ENCODE results near the gene DPH7.

Gene DPH7

GRCh38 chr9:137618105-137619067 lies 39.7 kb upstream of the DPH7 start, which contains the start of gene EHMT1:
TSS of gene EHMT1 (plus strand) at chr9:137619005. CDS start at chr9:137619029, 24 bp downstream.
- Histone ChIP-seq H2AK5ac (ENCODE audit: low read length) (peak within 1 kb of the TSS; percentile 99), H3K18ac (ENCODE audit: low read length) (peak within 1 kb of the TSS; percentile 94), H3K23ac (ENCODE audit: low read length) (no peak within 1 kb of the TSS), H4K12ac (ENCODE audit: low read depth, low read length) (peak within 1 kb of the TSS; percentile 98), H3K79me1 (ENCODE audit: low read length) (peaks cover 10% of the 10 kb centered on the region), H3K27me3 (ENCODE audit: insufficient read depth, low read length) (no peaks in the 10 kb centered on the region), H3K27ac (ENCODE audit: low read depth, low read length) (peak within 1 kb of the TSS; percentile 90), H2BK5ac (ENCODE audit: low read depth, low read length, poor library complexity) (peak within 1 kb of the TSS; percentile 89), H3K4ac (ENCODE audit: low read depth, low read length) (peak within 1 kb of the TSS; percentile 85), H3K4me1 (ENCODE audit: control insufficient read depth in 1 of 2, insufficient read depth in 2 of 2, low read length in 2 of 2) (peaks cover 3 to 8% of the 10 kb centered on the region in 2 experiments), H3K9ac (ENCODE audit: low read length) (peak within 1 kb of the TSS; percentile 98), H3K9me3 (ENCODE audit: insufficient read depth, low read depth, low read length) (peaks cover 1% of the 10 kb centered on the region), H4K8ac (ENCODE audit: low read depth, low read length) (peak within 1 kb of the TSS; percentile 100), H3K4me3 (ENCODE audit: low read depth, low read length) (peak within 1 kb of the TSS; percentile 93), H3K14ac (ENCODE audit: low read length) (peak within 1 kb of the TSS; percentile 99), H2AFZ (ENCODE audit: insufficient read depth, low read length, poor library complexity) (peak within 1 kb of the TSS; percentile 97), H3K36me3 (ENCODE audit: control insufficient read depth in 1 of 2, insufficient read depth in 2 of 2, low read length in 2 of 2) (peaks cover 31 to 32% of the 10 kb centered on the region in 2 experiments), H4K91ac (ENCODE audit: low read depth, low read length) (peak within 1 kb of the TSS; percentile 98), H3K4me2 (ENCODE audit: low read length) (peak within 1 kb of the TSS; percentile 86), H2BK120ac (ENCODE audit: insufficient read depth, low read length, poor library complexity) (peak within 1 kb of the TSS; percentile 94), H2BK12ac (ENCODE audit: low read length) (peak within 1 kb of the TSS; percentile 20), H3K79me2 (ENCODE audit: control insufficient read depth, insufficient read depth, low read length, poor library complexity) (peaks cover 13% of the 10 kb centered on the region)
- DNase-seq, result peak; percentile 85 to 96
- WGBS (ENCODE audit: extremely low coverage, insufficient coverage, insufficient read length), result no CpG with 5 or more reads among the region's 94 CpGs

- Histone ChIP-seq H2AFZ (ENCODE audit: insufficient read depth, low read length, poor library complexity) (no peak overlapping the region), H3K79me2 (ENCODE audit: control insufficient read depth, insufficient read depth, low read length, poor library complexity) (peaks cover 13% of the 10 kb centered on the region), H3K9me3 (ENCODE audit: insufficient read depth, low read depth, low read length) (peaks cover 1% of the 10 kb centered on the region), H3K4me3 (ENCODE audit: low read depth, low read length) (no peak overlapping the region), H3K4me2 (ENCODE audit: low read length) (no peak overlapping the region), H3K18ac (ENCODE audit: low read length) (no peak overlapping the region), H4K12ac (ENCODE audit: low read depth, low read length) (no peak overlapping the region), H3K9ac (ENCODE audit: low read length) (no peak overlapping the region), H4K91ac (ENCODE audit: low read depth, low read length) (no peak overlapping the region), H3K4me1 (ENCODE audit: control insufficient read depth in 1 of 2, insufficient read depth in 2 of 2, low read length in 2 of 2) (peaks cover 23 to 29% of the 10 kb centered on the region in 2 experiments), H3K14ac (ENCODE audit: low read length) (no peak overlapping the region), H3K79me1 (ENCODE audit: low read length) (peaks cover 29% of the 10 kb centered on the region), H2BK12ac (ENCODE audit: low read length) (no peak overlapping the region), H2BK5ac (ENCODE audit: low read depth, low read length, poor library complexity) (no peak overlapping the region), H2BK120ac (ENCODE audit: insufficient read depth, low read length, poor library complexity) (no peak overlapping the region), H4K8ac (ENCODE audit: low read depth, low read length) (no peak overlapping the region), H3K4ac (ENCODE audit: low read depth, low read length) (no peak overlapping the region), H3K36me3 (ENCODE audit: control insufficient read depth in 1 of 2, insufficient read depth in 2 of 2, low read length in 2 of 2) (peaks cover 31 to 33% of the 10 kb centered on the region in 2 experiments), H3K27me3 (ENCODE audit: insufficient read depth, low read length) (no peaks in the 10 kb centered on the region), H3K23ac (ENCODE audit: low read length) (no peak overlapping the region), H3K27ac (ENCODE audit: low read depth, low read length) (no peak overlapping the region), H2AK5ac (ENCODE audit: low read length) (no peak overlapping the region)
- DNase-seq, result no peak
- no CpG with 5 or more reads among the region's 19 CpGs for WGBS (ENCODE audit: extremely low coverage, insufficient coverage, insufficient read length)
Measured at GRCh38 chr9:137615387-137615871, 36.7 kb upstream of the DPH7 start.

DNA sequence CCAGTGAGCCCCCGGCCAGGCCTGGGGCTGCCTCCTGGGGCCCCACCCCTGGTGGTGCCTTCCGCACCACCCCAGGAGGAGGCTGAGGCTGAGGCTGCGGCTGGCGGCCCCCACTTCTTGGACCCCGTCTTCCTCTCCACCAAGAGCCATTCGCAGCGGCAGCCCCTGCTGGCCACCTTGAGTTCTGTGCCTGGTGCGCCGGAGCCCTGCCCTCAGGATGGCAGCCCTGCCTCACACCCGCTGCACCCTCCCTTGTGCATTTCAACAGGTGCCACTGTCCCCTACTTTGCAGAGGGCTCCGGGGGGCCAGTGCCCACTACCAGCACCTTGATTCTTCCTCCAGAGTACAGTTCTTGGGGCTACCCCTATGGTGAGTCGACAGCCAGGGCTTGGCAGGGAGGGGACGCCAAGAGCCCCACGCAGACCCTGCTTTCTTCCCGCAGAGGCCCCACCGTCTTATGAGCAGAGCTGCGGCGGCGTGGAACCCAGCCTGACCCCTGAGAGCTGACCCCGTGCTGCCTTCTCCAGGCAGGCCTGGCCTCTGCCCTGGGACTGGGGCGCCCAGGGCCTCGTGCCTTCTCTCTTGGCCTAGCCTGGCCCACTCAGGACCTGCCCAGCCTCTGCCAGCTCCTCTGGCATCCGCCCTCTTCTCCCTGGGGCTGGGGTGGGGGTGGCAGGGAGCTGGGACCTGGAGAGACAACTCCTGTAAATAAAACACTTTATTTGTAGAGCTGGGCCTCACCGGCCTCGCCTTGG lies 36.1 kb upstream of the DPH7 start:
- H3K79me2 ChIP-seq (ENCODE audit: control insufficient read depth, insufficient read depth, low read length, poor library complexity), result peaks cover 12% of the 10 kb centered on the region
- H3K4me1 ChIP-seq (ENCODE audit: control insufficient read depth in 1 of 2, insufficient read depth in 2 of 2, low read length in 2 of 2), result peaks cover 23 to 29% of the 10 kb centered on the region in 2 experiments
- H3K79me1 ChIP-seq (ENCODE audit: low read length), result peaks cover 29% of the 10 kb centered on the region
- H3K36me3 ChIP-seq (ENCODE audit: control insufficient read depth in 1 of 2, insufficient read depth in 2 of 2, low read length in 2 of 2), result peaks cover 31 to 33% of the 10 kb centered on the region in 2 experiments
- no peak overlapping the region for H2BK5ac ChIP-seq (ENCODE audit: low read depth, low read length, poor library complexity)
- no peaks in the 10 kb centered on the region for H3K27me3 ChIP-seq (ENCODE audit: insufficient read depth, low read length)
- H2BK120ac ChIP-seq (ENCODE audit: insufficient read depth, low read length, poor library complexity), result no peak overlapping the region
- no peak overlapping the region for H2BK12ac ChIP-seq (ENCODE audit: low read length)
- no peak overlapping the region for H3K4ac ChIP-seq (ENCODE audit: low read depth, low read length)
- no peak overlapping the region for H3K23ac ChIP-seq (ENCODE audit: low read length)
- H3K9ac ChIP-seq (ENCODE audit: low read length), result no peak overlapping the region
- no peak overlapping the region for H4K8ac ChIP-seq (ENCODE audit: low read depth, low read length)
- no peak overlapping the region for H4K12ac ChIP-seq (ENCODE audit: low read depth, low read length)
- no peak overlapping the region for H3K4me2 ChIP-seq (ENCODE audit: low read length)
- H3K4me3 ChIP-seq (ENCODE audit: low read depth, low read length), result no peak overlapping the region
- H3K27ac ChIP-seq (ENCODE audit: low read depth, low read length), result no peak overlapping the region
- H2AK5ac ChIP-seq (ENCODE audit: low read length), result no peak overlapping the region
- no peak overlapping the region for H4K91ac ChIP-seq (ENCODE audit: low read depth, low read length)
- WGBS (ENCODE audit: extremely low coverage, insufficient coverage, insufficient read length), result no CpG with 5 or more reads among the region's 25 CpGs
- H3K18ac ChIP-seq (ENCODE audit: low read length), result no peak overlapping the region
- no peak overlapping the region for H2AFZ ChIP-seq (ENCODE audit: insufficient read depth, low read length, poor library complexity)
- no peak overlapping the region for H3K14ac ChIP-seq (ENCODE audit: low read length)
- H3K9me3 ChIP-seq (ENCODE audit: insufficient read depth, low read depth, low read length), result peaks cover 1% of the 10 kb centered on the region
- DNase-seq, result no peak

GRCh38 chr9:137613738-137614523 lies 35.2 kb upstream of the DPH7 start:
- Histone ChIP-seq H2BK5ac (ENCODE audit: low read depth, low read length, poor library complexity) (no peak overlapping the region), H3K23ac (ENCODE audit: low read length) (no peak overlapping the region), H3K14ac (ENCODE audit: low read length) (no peak overlapping the region), H2AFZ (ENCODE audit: insufficient read depth, low read length, poor library complexity) (no peak overlapping the region), H3K36me3 (ENCODE audit: control insufficient read depth in 1 of 2, insufficient read depth in 2 of 2, low read length in 2 of 2) (peaks cover 31 to 33% of the 10 kb centered on the region in 2 experiments), H3K4me1 (ENCODE audit: control insufficient read depth in 1 of 2, insufficient read depth in 2 of 2, low read length in 2 of 2) (peaks cover 23 to 29% of the 10 kb centered on the region in 2 experiments), H4K91ac (ENCODE audit: low read depth, low read length) (no peak overlapping the region), H3K9me3 (ENCODE audit: insufficient read depth, low read depth, low read length) (peaks cover 1% of the 10 kb centered on the region), H3K9ac (ENCODE audit: low read length) (no peak overlapping the region), H4K8ac (ENCODE audit: low read depth, low read length) (no peak overlapping the region), H3K4ac (ENCODE audit: low read depth, low read length) (no peak overlapping the region), H3K79me1 (ENCODE audit: low read length) (peaks cover 27% of the 10 kb centered on the region), H3K4me2 (ENCODE audit: low read length) (no peak overlapping the region), H4K12ac (ENCODE audit: low read depth, low read length) (no peak overlapping the region), H2BK12ac (ENCODE audit: low read length) (no peak overlapping the region), H3K4me3 (ENCODE audit: low read depth, low read length) (no peak overlapping the region), H2AK5ac (ENCODE audit: low read length) (no peak overlapping the region), H3K27ac (ENCODE audit: low read depth, low read length) (no peak overlapping the region), H2BK120ac (ENCODE audit: insufficient read depth, low read length, poor library complexity) (no peak overlapping the region), H3K79me2 (ENCODE audit: control insufficient read depth, insufficient read depth, low read length, poor library complexity) (peaks cover 9% of the 10 kb centered on the region), H3K18ac (ENCODE audit: low read length) (no peak overlapping the region), H3K27me3 (ENCODE audit: insufficient read depth, low read length) (no peaks in the 10 kb centered on the region)
- WGBS (ENCODE audit: extremely low coverage, insufficient coverage, insufficient read length), result no CpG with 5 or more reads among the region's 27 CpGs
- no peak for DNase-seq
